Panc1 (cell line): ENCODE results near the gene RNF6. TPM values are rescaled to one million over a fixed set of nuclear protein-coding genes. Genes with fewer than 3 reads are reported as not detected.

ENCODE experiments used
- ATAC-seq: fragments of 200-7000 bp; cut with Tn5 transposase; 2 replicates; pipeline ENCODE4 v1.9.1; 2020; ENCODE audit warnings: mild to moderate bottlenecking, moderate library complexity
- BruUV-seq: library from RNA; stranded (reverse); fragments of 400-500 nt; replicated peaks from 2 replicates; lab custom pipeline; 2021; lab: Mats Ljungman, UMichigan
- CTCF ChIA-PET: fragments of 300-600 bp; sonication (Branson Sonifier 250); formaldehyde crosslinking; loops from one replicate; lab custom pipeline; 2022; ENCODE audit warnings: antibody characterized with exemption; lab: Charles Lee
- POLR2A ChIA-PET: fragments of 300-600 bp; sonication (Branson Sonifier 250); formaldehyde crosslinking; loops from one replicate; lab custom pipeline; 2022; ENCODE audit warnings: antibody characterized with exemption; lab: Charles Lee
- DNase-seq: peaks from one replicate; pipeline ENCODE4 v3.0.0-alpha.2; 2010; ENCODE audit warnings: low read depth, low spot score
- H3K27ac ChIP-seq: 2 replicates; pipeline ENCODE4 v1.5.1; 2011; ENCODE audit warnings: mild to moderate bottlenecking, low read length, inconsistent platforms
- H3K27me3 ChIP-seq: fragments of 200-500 bp; sonication (Bioruptor generic); 2 replicates; pipeline ENCODE4 v1.6.0; 2014; ENCODE audit warnings: low read length, inconsistent platforms; ENCODE audit not compliant: control insufficient read depth, insufficient read depth
- H3K36me3 ChIP-seq: fragments of 200-500 bp; sonication (Bioruptor generic); 2 replicates; pipeline ENCODE4 v1.5.1; 2014; ENCODE audit warnings: inconsistent platforms, mild to moderate bottlenecking, low read length, moderate library complexity; ENCODE audit not compliant: control insufficient read depth, insufficient read depth
- H3K4me1 ChIP-seq: 2 replicates; pipeline ENCODE4 v1.5.1; 2011; ENCODE audit warnings: inconsistent platforms, mild to moderate bottlenecking, low read length, moderate library complexity; ENCODE audit not compliant: control insufficient read depth, insufficient read depth
- H3K4me3 ChIP-seq, 2 experiments: 2 replicates each; pipeline ENCODE4 v1.5.1; 2011 to 2012; ENCODE audit warnings: low read depth in 2 of 2, low read length in 2 of 2, mild to moderate bottlenecking in 2 of 2, inconsistent platforms in 1 of 2, moderate library complexity in 1 of 2
- H3K9me3 ChIP-seq: fragments of 200-500 bp; sonication (Bioruptor generic); 2 replicates; pipeline ENCODE4 v1.5.1; 2014; ENCODE audit warnings: low read depth, mild to moderate bottlenecking, inconsistent platforms, low read length, moderate library complexity; ENCODE audit not compliant: control insufficient read depth, insufficient read depth
- CTCF ChIP-seq: fragments of 450-650 bp; IDR thresholded peaks from 2 replicates; pipeline ENCODE4 v1.5.1; 2017; ENCODE audit warnings: mild to moderate bottlenecking
- POLR2AphosphoS5 ChIP-seq: IDR thresholded peaks from 2 replicates; pipeline ENCODE4 v1.6.1; 2012; ENCODE audit warnings: mild to moderate bottlenecking, low read depth, low read length, moderate library complexity
- REST ChIP-seq, 2 experiments: IDR thresholded peaks; 2 replicates each; pipeline ENCODE4 v1.6.1; 2011 to 2012; ENCODE audit warnings: low read depth in 2 of 2, control low read depth in 1 of 2, low read length in 1 of 2, mild to moderate bottlenecking in 1 of 2, moderate library complexity in 1 of 2; ENCODE audit not compliant: insufficient read depth in 1 of 2
- SIN3A ChIP-seq: IDR thresholded peaks from 2 replicates; pipeline ENCODE4 v1.6.1; 2012; ENCODE audit warnings: low read depth, mild to moderate bottlenecking, low read length, moderate library complexity, borderline replicate concordance; ENCODE audit not compliant: insufficient read depth
- TCF7L2 ChIP-seq: IDR thresholded peaks from 2 replicates; pipeline ENCODE4 v1.6.1; 2011; ENCODE audit warnings: mild to moderate bottlenecking, low read depth, low read length, inconsistent platforms
- in situ Hi-C: cut with HindIII; loops from 2 replicates; pipeline ENCODE4 v1.10.0; 2016; ENCODE audit warnings: low sequenced_read_pairs, low pct_unique_long_range_greater_than_20kb
- intact Hi-C: fragments of 100-400 bp; cut with micrococcal nuclease; formaldehyde crosslinking; loops from one replicate; pipeline ENCODE4 v1.10.0; 2022; ENCODE audit not compliant: unreplicated experiment
- total RNA-seq: library from RNA; stranded (reverse); gene quantifications from one replicate; pipeline ENCODE4 v1.2.1, GENCODE V29; 2021; ENCODE audit not compliant: unreplicated experiment

The RNF6 gene
- total RNA-seq, 1 experiment from 2014 or later, result 38.0 TPM

GRCh38 chr13:26227166-26227971 is 5.3 kb upstream of the RNF6 start:
- no peaks in the 10 kb centered on the region for H3K36me3 ChIP-seq
- intact Hi-C loops, result no loop called here
- BruUV-seq, result no TSS peak
- POLR2A ChIA-PET, result interaction anchor here (0.5 kb wide), 1 partner anchor 1857 kb away, joined by 5 read pairs; no protein-coding TSS in a partner anchor
- H3K4me1 ChIP-seq, result peaks cover 4% of the 10 kb centered on the region
- no peak for DNase-seq
- no peak for TF ChIP-seq TCF7L2
- no peak for TF ChIP-seq SIN3A
- TF ChIP-seq REST (IDR thresholded peaks at IDR 0.05; ENCODE audit: insufficient read depth in 1 of 2, low read depth in 2 of 2, low read length in 1 of 2), result no peak
- no peak for TF ChIP-seq CTCF
- no peak for TF ChIP-seq POLR2AphosphoS5
- CTCF ChIA-PET, result no interaction called here
- no peak overlapping the region for H3K27ac ChIP-seq
- H3K4me3 ChIP-seq, result no peak overlapping the region
- H3K27me3 ChIP-seq, result no peaks in the 10 kb centered on the region
- ATAC-seq, result no peak
- no peaks in the 10 kb centered on the region for H3K9me3 ChIP-seq
- in situ Hi-C loops, result no loop called here

- POLR2A ChIA-PET, result no interaction called here
- intact Hi-C loops (no loop called here), in situ Hi-C loops (no loop called here)
- TF ChIP-seq POLR2AphosphoS5, result no peak
- no peak for TF ChIP-seq CTCF
- TF ChIP-seq SIN3A, result no peak
- TF ChIP-seq REST (IDR thresholded peaks at IDR 0.05; ENCODE audit: insufficient read depth in 1 of 2, low read depth in 2 of 2, low read length in 1 of 2), result no peak
- no peak for TF ChIP-seq TCF7L2
- no TSS peak for BruUV-seq
- Histone ChIP-seq H3K27ac (no peak overlapping the region), H3K4me1 (peaks cover 4% of the 10 kb centered on the region), H3K36me3 (no peaks in the 10 kb centered on the region; the same call in 1 of the 2 replicates), H3K9me3 (no peaks in the 10 kb centered on the region), H3K27me3 (no peaks in the 10 kb centered on the region), H3K4me3 (no peak overlapping the region)
- CTCF ChIA-PET, result no interaction called here
- ATAC-seq, result no peak
- DNase-seq, result no peak
Measured at GRCh38 chr13:26225896-26226617, 3.9 kb upstream of the RNF6 start.
